SK-N-SH (cell line): Measurements from ENCODE around the gene TTC32. TPM values are rescaled to one million over a fixed set of nuclear protein-coding genes. Genes with fewer than 3 reads are reported as not detected.

Experiments used
- CTCF ChIA-PET: fragments of 300-600, 350-600 bp; formaldehyde crosslinking; extraction: SDS; loops from one replicate; lab custom pipeline; 2021; lab: Yijun Ruan, JAX
- POLR2A ChIA-PET: fragments of 350-600 bp; sonication (Branson Sonifier 250); formaldehyde crosslinking; extraction: SDS; loops from one replicate; lab custom pipeline; 2020; ENCODE audit warnings: antibody characterized with exemption, inconsistent platforms; lab: Yijun Ruan, JAX
- DNase-seq: peaks from one replicate; pipeline ENCODE4 v3.0.0; 2012
- H2AFZ ChIP-seq: fragments of 200-600 bp; sonication (generic); 2 replicates; pipeline ENCODE4 v1.8.1; 2016; ENCODE audit warnings: antibody characterized with exemption, mild to moderate bottlenecking, low read depth
- H3F3A ChIP-seq: fragments of 200-600 bp; sonication (generic); replicated peaks from 2 replicates; pipeline ENCODE3; 2016; ENCODE audit warnings: antibody characterized with exemption, mild to moderate bottlenecking; ENCODE audit not compliant: insufficient read depth
- H3K27ac ChIP-seq, 2 experiments: fragments of 200-500 bp in 1 of 2; fragments of 200-600 bp in 1 of 2; sonication (Bioruptor generic) in 1 of 2; sonication (generic), shearing (Covaris generic) in 1 of 2; 2 replicates each; pipeline versions ENCODE4 v1.5.1 to v1.6.1; 2014 to 2016; ENCODE audit warnings: low read depth in 2 of 2, inconsistent platforms in 1 of 2, low read length in 1 of 2, mild to moderate bottlenecking in 1 of 2, mixed read lengths in 1 of 2
- H3K27me3 ChIP-seq: fragments of 200-600 bp; sonication (generic), shearing (Covaris generic); 2 replicates; pipeline ENCODE4 v1.6.1; 2016; ENCODE audit warnings: mixed run types; ENCODE audit not compliant: insufficient read depth
- H3K36me3 ChIP-seq, 2 experiments: fragments of 200-500 bp in 1 of 2; fragments of 200-600 bp in 1 of 2; sonication (Bioruptor generic) in 1 of 2; sonication (generic) in 1 of 2; replicated peaks in 1 of 2; 2 replicates each; pipeline versions ENCODE3 to v1.5.1; 2014 to 2016; ENCODE audit warnings: low read length in 1 of 2, mild to moderate bottlenecking in 1 of 2; ENCODE audit not compliant: insufficient read depth in 2 of 2, control insufficient read depth in 1 of 2
- H3K4me1 ChIP-seq, 2 experiments: fragments of 200-500 bp in 1 of 2; fragments of 200-600 bp in 1 of 2; sonication (Bioruptor generic) in 1 of 2; sonication (generic), shearing (Covaris generic) in 1 of 2; 2 replicates each; pipeline versions ENCODE4 v1.5.1 to v1.6.1; 2014 to 2016; ENCODE audit warnings: low read depth in 1 of 2, low read length in 1 of 2, mixed run types in 1 of 2; ENCODE audit not compliant: insufficient read depth in 2 of 2, control insufficient read depth in 1 of 2
- H3K4me2 ChIP-seq: fragments of 200-600 bp; sonication (generic), shearing (Covaris generic); 2 replicates; pipeline ENCODE4 v1.6.1; 2017; ENCODE audit warnings: mixed run types
- H3K4me3 ChIP-seq, 2 experiments: fragments of 200-500 bp in 1 of 2; fragments of 200-600 bp in 1 of 2; sonication (Bioruptor generic) in 1 of 2; sonication (generic), shearing (Covaris generic) in 1 of 2; 2 replicates each; pipeline versions ENCODE4 v1.5.1 to v1.8.1; 2014 to 2016; ENCODE audit warnings: low read depth in 2 of 2, inconsistent platforms in 1 of 2, low read length in 1 of 2, mild to moderate bottlenecking in 1 of 2, mixed read lengths in 1 of 2, moderate library complexity in 1 of 2
- H3K79me2 ChIP-seq: fragments of 200-600 bp; sonication (generic); 2 replicates; pipeline ENCODE4 v1.8.1; 2017; ENCODE audit warnings: mild to moderate bottlenecking; ENCODE audit not compliant: insufficient read depth
- H3K9ac ChIP-seq: fragments of 200-600 bp; sonication (generic); 2 replicates; pipeline ENCODE4 v1.6.1; 2017; ENCODE audit warnings: mixed run types
- H3K9me2 ChIP-seq: fragments of 200-600 bp; sonication (generic); 2 replicates; pipeline ENCODE4 v1.6.1; 2017; ENCODE audit warnings: mixed run types
- H3K9me3 ChIP-seq: fragments of 200-600 bp; sonication (generic); 2 replicates; pipeline ENCODE4 v1.6.1; 2017; ENCODE audit warnings: mixed run types, mild to moderate bottlenecking, moderate library complexity
- H4K20me1 ChIP-seq: fragments of 200-600 bp; sonication (generic); 2 replicates; pipeline ENCODE4 v1.6.1; 2017; ENCODE audit warnings: mild to moderate bottlenecking, mixed run types; ENCODE audit not compliant: insufficient read depth
- CHD2 ChIP-seq: fragments of 150-350 bp; IDR thresholded peaks from 2 replicates; pipeline ENCODE4 v1.6.1; 2018; ENCODE audit warnings: low read length; ENCODE audit not compliant: partially characterized antibody
- ELF1 ChIP-seq: IDR thresholded peaks from 2 replicates; pipeline ENCODE4 v1.4.0; 2012
- EP300 ChIP-seq, 2 experiments: IDR thresholded peaks; 2 replicates each; pipeline versions ENCODE4 v1.4.0 to v1.6.1; 2012; ENCODE audit warnings: borderline replicate concordance in 1 of 2, low read depth in 1 of 2, low read length in 1 of 2
- FOXM1 ChIP-seq: IDR thresholded peaks from 2 replicates; pipeline ENCODE4 v1.4.0; 2012; ENCODE audit warnings: low read depth, mild to moderate bottlenecking
- GABPA ChIP-seq: IDR thresholded peaks from 2 replicates; pipeline ENCODE4 v1.4.0; 2012; ENCODE audit warnings: low read depth, mild to moderate bottlenecking
- JUND ChIP-seq: IDR thresholded peaks from 2 replicates; pipeline ENCODE4 v1.4.0; 2012
- MAX ChIP-seq: IDR thresholded peaks from 2 replicates; pipeline ENCODE4 v1.4.0; 2012; ENCODE audit warnings: low read depth
- MEF2A ChIP-seq: IDR thresholded peaks from 2 replicates; pipeline ENCODE4 v1.4.0; 2012; ENCODE audit warnings: low read depth, borderline replicate concordance
- MXI1 ChIP-seq: IDR thresholded peaks from 2 replicates; pipeline ENCODE4 v1.6.1; 2012; ENCODE audit warnings: mild to moderate bottlenecking, low read depth, low read length, improper control_type of control experiment
- NFIC ChIP-seq: IDR thresholded peaks from 2 replicates; pipeline ENCODE4 v1.4.0; 2012; ENCODE audit warnings: borderline replicate concordance
- NRF1 ChIP-seq: IDR thresholded peaks from 2 replicates; pipeline ENCODE4 v1.6.1; 2012; ENCODE audit warnings: low read depth, mild to moderate bottlenecking, low read length
- POLR2AphosphoS5 ChIP-seq: IDR thresholded peaks from 2 replicates; pipeline ENCODE4 v1.6.1; 2012; ENCODE audit warnings: low read depth, low read length
- RAD21 ChIP-seq: IDR thresholded peaks from 2 replicates; pipeline ENCODE4 v1.6.1; 2012; ENCODE audit warnings: mild to moderate bottlenecking, low read length
- RCOR1 ChIP-seq: fragments of 150-350 bp; IDR thresholded peaks from 2 replicates; pipeline ENCODE4 v1.6.1; 2017; ENCODE audit warnings: antibody characterized with exemption, low read length
- RFX5 ChIP-seq: IDR thresholded peaks from 2 replicates; pipeline ENCODE4 v1.6.1; 2012; ENCODE audit warnings: mild to moderate bottlenecking, improper control_type of control experiment, low read length
- RXRA ChIP-seq: IDR thresholded peaks from 2 replicates; pipeline ENCODE4 v1.4.0; 2012; ENCODE audit warnings: low read depth, mild to moderate bottlenecking, borderline replicate concordance
- SIN3A ChIP-seq: IDR thresholded peaks from 2 replicates; pipeline ENCODE4 v1.6.1; 2012; ENCODE audit warnings: low read depth, mild to moderate bottlenecking, low read length, moderate library complexity, borderline replicate concordance
- USF2 ChIP-seq: fragments of 150-350 bp; IDR thresholded peaks from 2 replicates; pipeline ENCODE4 v1.6.1; 2017; ENCODE audit warnings: antibody characterized with exemption, low read length, low read depth, borderline replicate concordance
- WGBS: methylation state at CpG from one replicate; pipeline ENCODE4 v1.1.6; 2017; ENCODE audit warnings: low lambda C conversion rate; 5-methylcytosine and 5-hydroxymethylcytosine counted together
- polyA plus RNA-seq, 3 experiments: library from polyadenylated mRNA; depleted of rRNA; stranded (reverse); fragments of >200 nt; gene quantifications; 2 replicates each; pipeline ENCODE4 v1.2.3, GENCODE V29; 2012
- TF ChIP-seq, protein P1 (sequence below): IDR thresholded peaks from 2 replicates; pipeline ENCODE4 v1.4.0; 2012; ENCODE audit warnings: low read depth, borderline replicate concordance
- TF ChIP-seq, protein P2 (sequence below): IDR thresholded peaks from 2 replicates; pipeline ENCODE4 v1.4.0; 2012; ENCODE audit warnings: low read depth, borderline replicate concordance
- TF ChIP-seq, protein P3 (sequence below): IDR thresholded peaks from 2 replicates; pipeline ENCODE4; 2012

Gene TTC32
- polyA plus RNA-seq, 1 of the 3 experiments (the other 2 are of a cell fraction), result 9.1 TPM

- Histone ChIP-seq H3K4me2 (no peak overlapping the region), H3K27me3 (peaks cover 8% of the 10 kb centered on the region; the same call in 1 of the 2 replicates), H3K9me2 (no peaks in the 10 kb centered on the region), H3K9me3 (no peaks in the 10 kb centered on the region), H3K4me3 (no peak overlapping the region; a peak in 1 of 4 replicates), H3K4me1 (peaks cover 0 to 4% of the 10 kb centered on the region in 2 experiments; a peak in 1 of 4 replicates), H3F3A (no peaks in the 10 kb centered on the region), H3K36me3 (no peaks in the 10 kb centered on the region), H4K20me1 (no peaks in the 10 kb centered on the region), H2AFZ (no peak overlapping the region), H3K9ac (no peak overlapping the region), H3K27ac (no peak overlapping the region), H3K79me2 (no peaks in the 10 kb centered on the region)
- ChIA-PET CTCF (no interaction called here), POLR2A (no interaction called here)
- WGBS, result 93% methylated on average over 7 of the region's 7 CpGs
- no peak for TF ChIP-seq USF2
- no peak for TF ChIP-seq GABPA
- TF ChIP-seq, protein P1, sequence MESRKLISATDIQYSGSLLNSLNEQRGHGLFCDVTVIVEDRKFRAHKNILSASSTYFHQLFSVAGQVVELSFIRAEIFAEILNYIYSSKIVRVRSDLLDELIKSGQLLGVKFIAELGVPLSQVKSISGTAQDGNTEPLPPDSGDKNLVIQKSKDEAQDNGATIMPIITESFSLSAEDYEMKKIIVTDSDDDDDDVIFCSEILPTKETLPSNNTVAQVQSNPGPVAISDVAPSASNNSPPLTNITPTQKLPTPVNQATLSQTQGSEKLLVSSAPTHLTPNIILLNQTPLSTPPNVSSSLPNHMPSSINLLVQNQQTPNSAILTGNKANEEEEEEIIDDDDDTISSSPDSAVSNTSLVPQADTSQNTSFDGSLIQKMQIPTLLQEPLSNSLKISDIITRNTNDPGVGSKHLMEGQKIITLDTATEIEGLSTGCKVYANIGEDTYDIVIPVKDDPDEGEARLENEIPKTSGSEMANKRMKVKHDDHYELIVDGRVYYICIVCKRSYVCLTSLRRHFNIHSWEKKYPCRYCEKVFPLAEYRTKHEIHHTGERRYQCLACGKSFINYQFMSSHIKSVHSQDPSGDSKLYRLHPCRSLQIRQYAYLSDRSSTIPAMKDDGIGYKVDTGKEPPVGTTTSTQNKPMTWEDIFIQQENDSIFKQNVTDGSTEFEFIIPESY, result no peak
- TF ChIP-seq ELF1, result no peak
- no peak for TF ChIP-seq RXRA
- no peak for TF ChIP-seq RAD21
- TF ChIP-seq FOXM1, result no peak
- TF ChIP-seq MEF2A, result no peak
- no peak for TF ChIP-seq NRF1
- TF ChIP-seq RFX5, result no peak
- TF ChIP-seq CHD2, result no peak
- no peak for TF ChIP-seq SIN3A
- TF ChIP-seq JUND, result no peak
- no peak for TF ChIP-seq POLR2AphosphoS5
- DNase-seq, result no peak
Observed at GRCh38 chr2:19868224-19868623, 33.6 kb downstream of the TTC32 start.

GRCh38 chr2:19866771-19867170, 35.0 kb downstream of the TTC32 start:
- H3K9ac ChIP-seq, result no peak overlapping the region
- no peaks in the 10 kb centered on the region for H3K36me3 ChIP-seq
- H2AFZ ChIP-seq, result no peak overlapping the region
- no peaks in the 10 kb centered on the region for H3K9me2 ChIP-seq
- H3K79me2 ChIP-seq, result no peaks in the 10 kb centered on the region
- no peaks in the 10 kb centered on the region for H3F3A ChIP-seq
- H3K27ac ChIP-seq, result no peak overlapping the region
- H4K20me1 ChIP-seq, result no peaks in the 10 kb centered on the region
- DNase-seq, result no peak
- CTCF ChIA-PET, result interaction anchor here (1.2 to 1.3 kb wide), 2 partner anchors 27 to 517 kb away, joined by 3 read pairs; no protein-coding TSS in a partner anchor
- H3K4me1 ChIP-seq, result peaks cover 0 to 4% of the 10 kb centered on the region in 2 experiments; a peak in 1 of 4 replicates
- H3K27me3 ChIP-seq, result peaks cover 8% of the 10 kb centered on the region; the same call in 1 of the 2 replicates
- no peak overlapping the region for H3K4me3 ChIP-seq
- WGBS, result 20% methylated on average over 1 of the region's 2 CpGs
- no peaks in the 10 kb centered on the region for H3K9me3 ChIP-seq
- POLR2A ChIA-PET, result no interaction called here
- no peak overlapping the region for H3K4me2 ChIP-seq
- TF ChIP-seq RXRA, result no peak
- no peak for TF ChIP-seq NRF1
- TF ChIP-seq MAX, result no peak
- no peak for TF ChIP-seq MXI1
- TF ChIP-seq EP300 (IDR thresholded peaks at IDR 0.05; ENCODE audit: borderline replicate concordance in 1 of 2, low read depth in 1 of 2, low read length in 1 of 2), result no peak
- no peak for TF ChIP-seq NFIC
- TF ChIP-seq, protein P1, result no peak
- TF ChIP-seq, protein P2, sequence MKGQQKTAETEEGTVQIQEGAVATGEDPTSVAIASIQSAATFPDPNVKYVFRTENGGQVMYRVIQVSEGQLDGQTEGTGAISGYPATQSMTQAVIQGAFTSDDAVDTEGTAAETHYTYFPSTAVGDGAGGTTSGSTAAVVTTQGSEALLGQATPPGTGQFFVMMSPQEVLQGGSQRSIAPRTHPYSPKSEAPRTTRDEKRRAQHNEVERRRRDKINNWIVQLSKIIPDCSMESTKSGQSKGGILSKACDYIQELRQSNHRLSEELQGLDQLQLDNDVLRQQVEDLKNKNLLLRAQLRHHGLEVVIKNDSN, result no peak
- no peak for TF ChIP-seq ELF1
- no peak for TF ChIP-seq GABPA
- no peak for TF ChIP-seq MEF2A
- TF ChIP-seq, protein P3, sequence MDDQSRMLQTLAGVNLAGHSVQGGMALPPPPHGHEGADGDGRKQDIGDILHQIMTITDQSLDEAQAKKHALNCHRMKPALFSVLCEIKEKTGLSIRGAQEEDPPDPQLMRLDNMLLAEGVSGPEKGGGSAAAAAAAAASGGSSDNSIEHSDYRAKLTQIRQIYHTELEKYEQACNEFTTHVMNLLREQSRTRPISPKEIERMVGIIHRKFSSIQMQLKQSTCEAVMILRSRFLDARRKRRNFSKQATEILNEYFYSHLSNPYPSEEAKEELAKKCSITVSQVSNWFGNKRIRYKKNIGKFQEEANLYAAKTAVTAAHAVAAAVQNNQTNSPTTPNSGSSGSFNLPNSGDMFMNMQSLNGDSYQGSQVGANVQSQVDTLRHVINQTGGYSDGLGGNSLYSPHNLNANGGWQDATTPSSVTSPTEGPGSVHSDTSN, result no peak
- TF ChIP-seq RFX5, result no peak
- no peak for TF ChIP-seq RCOR1
